Measurements from ENCODE around the gene SORL1-AS1.

- TF ChIP-seq POLR2AphosphoS5 (IDR thresholded peaks at IDR 0.05; ENCODE audit: low read depth, low read length) (no peak), PAX5 (IDR thresholded peaks at IDR 0.05; ENCODE audit: insufficient read depth, low read length, severe bottlenecking) (no peak), POLR2A (IDR thresholded peaks at IDR 0.05; ENCODE audit: low read depth, low read length) (no peak), TAF1 (IDR thresholded peaks at IDR 0.05; ENCODE audit: low read depth, low read length) (no peak), POU2F2 (IDR thresholded peaks at IDR 0.05; ENCODE audit: low read depth, low read length) (no peak)
Measured at GRCh38 chr11:121455115-121455514, 2.3 kb upstream of the SORL1-AS1 start.

Data from GM12891 (cell line).